A549 treated with Hydrocortisone at 1 μM for 4 hours (cell line): ENCODE results near the gene POTEB. TPM values are rescaled to one million over a fixed set of nuclear protein-coding genes. Genes with fewer than 3 reads are reported as not detected.

Source experiments
- total RNA-seq: library from RNA; stranded (reverse); fragments of 200-300 nt; extraction: Qiagen RNA extraction; gene quantifications from 5 replicates; pipeline ENCODE4 v1.2.3, GENCODE V29; 2022

POTEB gene
- not detected in 5 replicates for total RNA-seq

GRCh38 chr15:21877635-21878034, at the start of gene POTEB:
TSS of gene POTEB (minus strand) at chr15:21877735. CDS start at chr15:21877246, 489 bp downstream.

Other genes with a start within 250 kb of the POTEB start
- gene OR4M2, start 202.8 kb upstream of the POTEB start, total RNA-seq: 0.13 TPM in 1 of 5 replicates, not detected in the others